A549 (cell line): ENCODE data around the gene DIS3L2. TPM values are rescaled to one million over a fixed set of nuclear protein-coding genes. Genes with fewer than 3 reads are reported as not detected.

ENCODE experiments used
- ATAC-seq, 2 experiments: fragments of 200-7000 bp in 1 of 2; fragments of >200 bp in 1 of 2; cut with Nextera tagmentation in 1 of 2; cut with Tn5 transposase in 1 of 2; 3 replicates each; pipeline versions ENCODE4 v1.8.0 to v1.9.1; 2018 to 2020; ENCODE audit warnings: mild to moderate bottlenecking in 1 of 2, moderate library complexity in 1 of 2
- CTCF ChIA-PET: fragments of 300-600 bp; sonication (Branson Sonifier 250); formaldehyde crosslinking; extraction: SDS; loops from one replicate; lab custom pipeline; 2021; ENCODE audit warnings: antibody characterized with exemption, inconsistent platforms; lab: Yijun Ruan, JAX
- POLR2A ChIA-PET: fragments of 350-600 bp; formaldehyde crosslinking; extraction: SDS; loops from one replicate; lab custom pipeline; 2021; ENCODE audit warnings: antibody characterized with exemption, inconsistent platforms; lab: Yijun Ruan, JAX
- DNase-seq, 2 experiments: peaks; one replicate each; pipeline versions ENCODE4 v3.0.0 to v3.0.0-alpha.2; 2011 to 2016; ENCODE audit warnings: low read depth in 1 of 2, low spot score in 1 of 2
- FAIRE-seq: peaks from 2 replicates; lab custom pipeline; 2011; peaks lifted over from hg19 to GRCh38; lab: Jason Lieb, UNC
- H3K27ac ChIP-seq, 2 experiments: fragments of >200 bp; sonication (Bioruptor Twin); formaldehyde crosslinking; 3 replicates each; pipeline ENCODE4 v1.5.1; 2016 to 2017
- H3K4me1 ChIP-seq: fragments of >200 bp; sonication (Bioruptor Twin); formaldehyde crosslinking; 3 replicates; pipeline ENCODE4 v1.6.1; 2016
- H3K4me2 ChIP-seq: fragments of >200 bp; sonication (Bioruptor Twin); formaldehyde crosslinking; 3 replicates; pipeline ENCODE4 v1.6.1; 2016
- H3K4me3 ChIP-seq: fragments of >200 bp; sonication (Bioruptor Twin); formaldehyde crosslinking; 3 replicates; pipeline ENCODE4 v1.5.1; 2016
- H3K9me3 ChIP-seq: fragments of >200 bp; sonication (Bioruptor Twin); formaldehyde crosslinking; 3 replicates; pipeline ENCODE4 v1.6.1; 2016
- CBX2 ChIP-seq: fragments of 200-600 bp; sonication (generic); IDR thresholded peaks from 2 replicates; pipeline ENCODE4 v1.6.1; 2016; ENCODE audit warnings: low read depth, mild to moderate bottlenecking, borderline replicate concordance
- CHD2 ChIP-seq: fragments of 150-350 bp; IDR thresholded peaks from 2 replicates; pipeline ENCODE4 v1.6.1; 2014; ENCODE audit warnings: low read length; ENCODE audit not compliant: partially characterized antibody
- CHD4 ChIP-seq: fragments of 200-600 bp; sonication (generic); IDR thresholded peaks from 2 replicates; pipeline ENCODE4 v1.6.1; 2016; ENCODE audit warnings: antibody characterized with exemption, mild to moderate bottlenecking, borderline replicate concordance
- EHF ChIP-seq: fragments of 250-450 bp; sonication (Bioruptor Pico); IDR thresholded peaks from 2 replicates; pipeline ENCODE4 v1.5.0; 2020; ENCODE audit warnings: mild to moderate bottlenecking
- ESRRA ChIP-seq: fragments of 150-350 bp; IDR thresholded peaks from 2 replicates; pipeline ENCODE4 v1.6.1; 2014; ENCODE audit warnings: mild to moderate bottlenecking, low read length, borderline replicate concordance
- FOSL2 ChIP-seq, 2 experiments: fragments of 450-650 bp in 1 of 2; fragments of >200 bp in 1 of 2; sonication (Bioruptor Twin) in 1 of 2; formaldehyde crosslinking; IDR thresholded peaks; 2 replicates each; pipeline versions ENCODE4 v1.5.0 to v1.6.1; 2016 to 2020; ENCODE audit warnings: mild to moderate bottlenecking in 1 of 2, moderate library complexity in 1 of 2
- FOXS1 ChIP-seq: fragments of 250-450 bp; sonication (Bioruptor Pico); IDR thresholded peaks from 2 replicates; pipeline ENCODE4 v1.5.0; 2020; ENCODE audit warnings: mild to moderate bottlenecking, moderate library complexity
- GATA3 ChIP-seq: IDR thresholded peaks from 2 replicates; pipeline ENCODE4 v1.6.1; 2012; ENCODE audit warnings: borderline replicate concordance
- HOXB5 ChIP-seq: fragments of 250-450 bp; sonication (Bioruptor Pico); IDR thresholded peaks from 2 replicates; pipeline ENCODE4 v1.5.0; 2020; ENCODE audit warnings: mild to moderate bottlenecking, moderate library complexity
- JUN ChIP-seq, 2 experiments: fragments of >200 bp; sonication (Bioruptor Twin); formaldehyde crosslinking; IDR thresholded peaks; 2 replicates in 1 of 2; 3 replicates in 1 of 2; pipeline ENCODE4 v1.6.1; 2016 to 2017
- MAZ ChIP-seq: fragments of 150-350 bp; IDR thresholded peaks from 2 replicates; pipeline ENCODE4 v1.6.1; 2014; ENCODE audit warnings: antibody characterized with exemption, low read depth, low read length, borderline replicate concordance
- PHF8 ChIP-seq: fragments of 200-600 bp; sonication (generic); IDR thresholded peaks from 2 replicates; pipeline ENCODE4 v1.6.1; 2016; ENCODE audit warnings: low read depth, mild to moderate bottlenecking, antibody characterized with exemption, moderate library complexity, borderline replicate concordance
- POLR2AphosphoS2 ChIP-seq: conservative IDR thresholded peaks from 2 replicates; pipeline ENCODE4 v1.6.1; 2012; ENCODE audit warnings: low read length, improper control_type of control experiment, inconsistent platforms
- RAD21 ChIP-seq, 2 experiments: fragments of >200 bp in 1 of 2; sonication (Bioruptor Twin) in 1 of 2; formaldehyde crosslinking in 1 of 2; IDR thresholded peaks in 1 of 2; conservative IDR thresholded peaks in 1 of 2; 2 replicates in 1 of 2; 3 replicates in 1 of 2; pipeline ENCODE4 v1.6.1; 2012 to 2018; ENCODE audit warnings: inconsistent platforms in 1 of 2
- RCOR1 ChIP-seq: fragments of 150-350 bp; IDR thresholded peaks from 2 replicates; pipeline ENCODE4 v1.6.1; 2014; ENCODE audit warnings: antibody characterized with exemption, low read length, low read depth
- SMC3 ChIP-seq: fragments of >200 bp; sonication (Bioruptor Twin); formaldehyde crosslinking; IDR thresholded peaks from 3 replicates; pipeline ENCODE4 v1.6.1; 2018; ENCODE audit warnings: inconsistent platforms
- TFCP2L1 ChIP-seq: fragments of 250-450 bp; sonication (Bioruptor Pico); IDR thresholded peaks from 2 replicates; pipeline ENCODE4 v1.5.0; 2021; ENCODE audit warnings: mild to moderate bottlenecking
- TP53 ChIP-seq: fragments of 250-450 bp; sonication (Bioruptor Pico); IDR thresholded peaks from 2 replicates; pipeline ENCODE4 v1.5.0; 2021; ENCODE audit warnings: mild to moderate bottlenecking, moderate library complexity
- WGBS: methylation state at CpG from one replicate; pipeline ENCODE4 v1.1.6; 2017; ENCODE audit errors: missing lambda C conversion rate; 5-methylcytosine and 5-hydroxymethylcytosine counted together
- polyA plus RNA-seq, 4 experiments: library from polyadenylated mRNA; depleted of rRNA in 3 of 4; stranded (reverse); fragments of >200 nt; fragmentation: RNase III in 1 of 4; extraction: RNeasy Plus Mini Kit Qiagen cat#74134 plus additional on column Dnase treatment in 1 of 4; gene quantifications; 2 replicates in 3 of 4; 3 replicates in 1 of 4; pipeline ENCODE4 v1.2.3, GENCODE V29; 2011 to 2017
- TF ChIP-seq, protein P1 (sequence below): fragments of 250-450 bp; sonication (Bioruptor Pico); IDR thresholded peaks from 2 replicates; pipeline ENCODE4 v1.5.0; 2021; ENCODE audit warnings: mild to moderate bottlenecking, moderate library complexity, borderline replicate concordance
- TF ChIP-seq, protein P2 (sequence below): fragments of 250-450 bp; sonication (Bioruptor Pico); IDR thresholded peaks from 2 replicates; pipeline ENCODE4 v1.5.0; 2020; ENCODE audit warnings: low read depth, mild to moderate bottlenecking, moderate library complexity
- TF ChIP-seq, protein P3 (sequence below): fragments of 450-650 bp; IDR thresholded peaks from 2 replicates; pipeline ENCODE4 v1.6.1; 2014; ENCODE audit warnings: antibody characterized with exemption
- TF ChIP-seq, protein P4 (sequence below): IDR thresholded peaks from 2 replicates; pipeline ENCODE4 v1.6.1; 2012
- TF ChIP-seq, protein P5 (sequence below): fragments of 200-600 bp; sonication (generic); IDR thresholded peaks from 2 replicates; pipeline ENCODE4 v1.6.1; 2016; ENCODE audit warnings: antibody characterized with exemption, mild to moderate bottlenecking, moderate library complexity
- TF ChIP-seq, protein P6 (sequence below): IDR thresholded peaks from 2 replicates; pipeline ENCODE4 v1.6.1; 2012

The DIS3L2 gene
- polyA plus RNA-seq, 2 of the 4 experiments (the other 2 are of a cell fraction) = 14.9 to 15.4 TPM

DNA sequence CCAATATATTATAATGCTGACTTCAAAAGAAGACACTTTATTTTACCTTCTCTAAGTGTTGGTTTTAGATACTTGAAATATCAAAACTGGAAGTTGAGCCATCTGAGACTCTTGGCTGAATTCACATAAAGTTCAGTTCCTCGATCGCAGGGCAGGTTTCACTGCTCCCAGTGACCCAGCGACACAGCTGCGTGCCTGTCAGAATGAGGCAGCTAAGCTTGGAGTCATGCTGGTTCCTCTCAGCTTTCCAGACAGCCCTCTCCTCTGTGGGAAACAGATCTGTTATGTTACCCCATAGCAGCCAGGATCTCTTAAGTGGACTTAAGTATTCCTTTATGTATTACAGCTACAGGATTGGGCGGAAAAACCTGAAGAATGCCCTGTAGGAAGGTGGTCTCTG, 274.2 kb downstream of the DIS3L2 start:
- no peak overlapping the region for H3K4me2 ChIP-seq
- H3K4me1 ChIP-seq = peaks cover 22% of the 10 kb centered on the region
- no peak for ATAC-seq
- no peak for FAIRE-seq
- ChIA-PET CTCF (no interaction called here), POLR2A (no interaction called here)
- TF ChIP-seq MAZ (no peak), RAD21 (conservative IDR thresholded peaks at IDR 0.05 in 1 of 2, IDR thresholded peaks at IDR 0.05 in 1 of 2) (no peak), TFCP2L1 (CRISPR knock-in tag) (no peak), EHF (CRISPR knock-in tag) (no peak), CBX2 (no peak), ESRRA (no peak), JUN (IDR thresholded peaks at IDR 0.05) (no peak), CHD4 (no peak), CHD2 (no peak), TP53 (no peak), RCOR1 (no peak), POLR2AphosphoS2 (no peak)
- TF ChIP-seq, protein P1, sequence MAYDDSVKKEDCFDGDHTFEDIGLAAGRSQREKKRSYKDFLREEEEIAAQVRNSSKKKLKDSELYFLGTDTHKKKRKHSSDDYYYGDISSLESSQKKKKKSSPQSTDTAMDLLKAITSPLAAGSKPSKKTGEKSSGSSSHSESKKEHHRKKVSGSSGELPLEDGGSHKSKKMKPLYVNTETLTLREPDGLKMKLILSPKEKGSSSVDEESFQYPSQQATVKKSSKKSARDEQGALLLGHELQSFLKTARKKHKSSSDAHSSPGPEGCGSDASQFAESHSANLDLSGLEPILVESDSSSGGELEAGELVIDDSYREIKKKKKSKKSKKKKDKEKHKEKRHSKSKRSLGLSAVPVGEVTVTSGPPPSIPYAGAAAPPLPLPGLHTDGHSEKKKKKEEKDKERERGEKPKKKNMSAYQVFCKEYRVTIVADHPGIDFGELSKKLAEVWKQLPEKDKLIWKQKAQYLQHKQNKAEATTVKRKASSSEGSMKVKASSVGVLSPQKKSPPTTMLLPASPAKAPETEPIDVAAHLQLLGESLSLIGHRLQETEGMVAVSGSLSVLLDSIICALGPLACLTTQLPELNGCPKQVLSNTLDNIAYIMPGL (CRISPR knock-in tag) = no peak
- TF ChIP-seq, protein P2, sequence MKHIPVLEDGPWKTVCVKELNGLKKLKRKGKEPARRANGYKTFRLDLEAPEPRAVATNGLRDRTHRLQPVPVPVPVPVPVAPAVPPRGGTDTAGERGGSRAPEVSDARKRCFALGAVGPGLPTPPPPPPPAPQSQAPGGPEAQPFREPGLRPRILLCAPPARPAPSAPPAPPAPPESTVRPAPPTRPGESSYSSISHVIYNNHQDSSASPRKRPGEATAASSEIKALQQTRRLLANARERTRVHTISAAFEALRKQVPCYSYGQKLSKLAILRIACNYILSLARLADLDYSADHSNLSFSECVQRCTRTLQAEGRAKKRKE (CRISPR knock-in tag) = no peak
- no peak overlapping the region for H3K4me3 ChIP-seq
- 93% methylated on average over 5 of the region's 5 CpGs for WGBS
- no peaks in the 10 kb centered on the region for H3K9me3 ChIP-seq
- H3K27ac ChIP-seq = no peak overlapping the region
- DNase-seq = no peak

DNA sequence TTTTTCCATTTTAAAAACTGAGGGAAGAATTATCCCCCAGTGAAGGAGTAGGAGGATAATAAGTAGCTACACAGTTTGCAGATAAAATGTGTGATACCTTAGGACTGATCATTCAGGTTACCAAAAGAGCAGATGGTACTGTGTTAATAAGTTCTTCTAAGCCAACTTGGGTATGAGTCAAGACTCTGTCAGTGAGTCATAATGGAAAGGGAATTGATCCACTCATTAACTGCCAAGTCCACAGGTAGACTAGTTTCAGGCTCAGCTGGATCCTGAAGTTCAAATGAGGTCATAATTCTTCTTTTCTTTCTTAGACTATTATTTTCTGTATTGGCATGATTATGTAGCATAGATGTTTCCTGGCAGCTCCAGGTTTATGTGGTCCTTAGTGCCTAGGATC, 274.7 kb downstream of the DIS3L2 start:
- Histone ChIP-seq H3K4me3 (no peak overlapping the region), H3K4me2 (no peak overlapping the region), H3K4me1 (peaks cover 22% of the 10 kb centered on the region), H3K27ac (no peak overlapping the region), H3K9me3 (no peaks in the 10 kb centered on the region)
- ChIA-PET POLR2A (no interaction called here), CTCF (no interaction called here)
- DNase-seq (no peak), FAIRE-seq (no peak), ATAC-seq (0 out of 6 replicates have a peak, but pooled peaks of 1 of the 2 experiments have one; percentile 32)
- TF ChIP-seq GATA3 = no peak
- TF ChIP-seq FOSL2 (IDR thresholded peaks at IDR 0.05) = no peak
- peak; percentile 41 for TF ChIP-seq FOSL2 (CRISPR knock-in tag; IDR thresholded peaks at IDR 0.05)
- TF ChIP-seq, protein P3, sequence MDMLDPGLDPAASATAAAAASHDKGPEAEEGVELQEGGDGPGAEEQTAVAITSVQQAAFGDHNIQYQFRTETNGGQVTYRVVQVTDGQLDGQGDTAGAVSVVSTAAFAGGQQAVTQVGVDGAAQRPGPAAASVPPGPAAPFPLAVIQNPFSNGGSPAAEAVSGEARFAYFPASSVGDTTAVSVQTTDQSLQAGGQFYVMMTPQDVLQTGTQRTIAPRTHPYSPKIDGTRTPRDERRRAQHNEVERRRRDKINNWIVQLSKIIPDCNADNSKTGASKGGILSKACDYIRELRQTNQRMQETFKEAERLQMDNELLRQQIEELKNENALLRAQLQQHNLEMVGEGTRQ = no peak

DNA sequence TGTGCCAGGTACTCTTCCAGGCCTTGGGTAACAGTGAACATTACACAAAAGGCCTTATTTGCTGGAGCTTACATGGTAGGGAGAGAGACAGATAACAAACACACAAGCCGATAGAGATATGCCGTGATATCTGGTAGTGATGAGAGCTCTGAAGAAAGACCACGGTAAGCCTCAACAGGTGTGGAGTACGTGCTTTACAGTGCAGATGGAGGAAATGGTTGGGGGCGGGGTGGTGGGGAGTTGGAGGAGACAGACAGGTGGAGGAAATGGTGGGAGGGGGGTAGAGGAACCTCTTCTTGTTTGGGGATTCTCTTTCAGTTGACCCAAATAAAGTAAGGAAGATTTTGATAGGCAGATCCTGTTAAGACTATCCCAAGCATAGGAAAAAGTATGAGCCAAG, 276.0 kb downstream of the DIS3L2 start:
- CTCF ChIA-PET = interaction anchor here (0.6 kb wide), 1 partner anchor 47 kb away, joined by 3 read pairs; no protein-coding TSS in a partner anchor
- ATAC-seq (no peak), DNase-seq (no peak), FAIRE-seq (no peak)
- no peak overlapping the region for H3K27ac ChIP-seq
- POLR2A ChIA-PET = no interaction called here
- TF ChIP-seq, protein P4, sequence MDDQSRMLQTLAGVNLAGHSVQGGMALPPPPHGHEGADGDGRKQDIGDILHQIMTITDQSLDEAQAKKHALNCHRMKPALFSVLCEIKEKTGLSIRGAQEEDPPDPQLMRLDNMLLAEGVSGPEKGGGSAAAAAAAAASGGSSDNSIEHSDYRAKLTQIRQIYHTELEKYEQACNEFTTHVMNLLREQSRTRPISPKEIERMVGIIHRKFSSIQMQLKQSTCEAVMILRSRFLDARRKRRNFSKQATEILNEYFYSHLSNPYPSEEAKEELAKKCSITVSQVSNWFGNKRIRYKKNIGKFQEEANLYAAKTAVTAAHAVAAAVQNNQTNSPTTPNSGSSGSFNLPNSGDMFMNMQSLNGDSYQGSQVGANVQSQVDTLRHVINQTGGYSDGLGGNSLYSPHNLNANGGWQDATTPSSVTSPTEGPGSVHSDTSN = no peak
- TF ChIP-seq PHF8 (no peak), HOXB5 (CRISPR knock-in tag) (no peak), GATA3 (no peak), CHD2 (no peak), FOXS1 (CRISPR knock-in tag) (no peak), SMC3 (no peak)
- TF ChIP-seq, protein P5, sequence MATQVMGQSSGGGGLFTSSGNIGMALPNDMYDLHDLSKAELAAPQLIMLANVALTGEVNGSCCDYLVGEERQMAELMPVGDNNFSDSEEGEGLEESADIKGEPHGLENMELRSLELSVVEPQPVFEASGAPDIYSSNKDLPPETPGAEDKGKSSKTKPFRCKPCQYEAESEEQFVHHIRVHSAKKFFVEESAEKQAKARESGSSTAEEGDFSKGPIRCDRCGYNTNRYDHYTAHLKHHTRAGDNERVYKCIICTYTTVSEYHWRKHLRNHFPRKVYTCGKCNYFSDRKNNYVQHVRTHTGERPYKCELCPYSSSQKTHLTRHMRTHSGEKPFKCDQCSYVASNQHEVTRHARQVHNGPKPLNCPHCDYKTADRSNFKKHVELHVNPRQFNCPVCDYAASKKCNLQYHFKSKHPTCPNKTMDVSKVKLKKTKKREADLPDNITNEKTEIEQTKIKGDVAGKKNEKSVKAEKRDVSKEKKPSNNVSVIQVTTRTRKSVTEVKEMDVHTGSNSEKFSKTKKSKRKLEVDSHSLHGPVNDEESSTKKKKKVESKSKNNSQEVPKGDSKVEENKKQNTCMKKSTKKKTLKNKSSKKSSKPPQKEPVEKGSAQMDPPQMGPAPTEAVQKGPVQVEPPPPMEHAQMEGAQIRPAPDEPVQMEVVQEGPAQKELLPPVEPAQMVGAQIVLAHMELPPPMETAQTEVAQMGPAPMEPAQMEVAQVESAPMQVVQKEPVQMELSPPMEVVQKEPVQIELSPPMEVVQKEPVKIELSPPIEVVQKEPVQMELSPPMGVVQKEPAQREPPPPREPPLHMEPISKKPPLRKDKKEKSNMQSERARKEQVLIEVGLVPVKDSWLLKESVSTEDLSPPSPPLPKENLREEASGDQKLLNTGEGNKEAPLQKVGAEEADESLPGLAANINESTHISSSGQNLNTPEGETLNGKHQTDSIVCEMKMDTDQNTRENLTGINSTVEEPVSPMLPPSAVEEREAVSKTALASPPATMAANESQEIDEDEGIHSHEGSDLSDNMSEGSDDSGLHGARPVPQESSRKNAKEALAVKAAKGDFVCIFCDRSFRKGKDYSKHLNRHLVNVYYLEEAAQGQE = no peak
- TF ChIP-seq, protein P6, sequence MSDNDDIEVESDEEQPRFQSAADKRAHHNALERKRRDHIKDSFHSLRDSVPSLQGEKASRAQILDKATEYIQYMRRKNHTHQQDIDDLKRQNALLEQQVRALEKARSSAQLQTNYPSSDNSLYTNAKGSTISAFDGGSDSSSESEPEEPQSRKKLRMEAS = no peak
- WGBS = 88% methylated on average over 5 of the region's 5 CpGs
- H3K9me3 ChIP-seq = no peaks in the 10 kb centered on the region
- H3K4me3 ChIP-seq = no peak overlapping the region
- H3K4me2 ChIP-seq = no peak overlapping the region
- peaks cover 22% of the 10 kb centered on the region for H3K4me1 ChIP-seq
